NCI-H1436 (cell line): ENCODE data around the gene PAK5.
A peak's percentile ranks its signal among the peaks of the same experiment; 100 is the strongest.

Source experiments
- DNase-seq: peaks from one replicate; lab custom pipeline; 2025; lab: John Stamatoyannopoulos, UW

PAK5 gene

GRCh38 chr20:9574776-9575175 lies 264.1 kb downstream of the PAK5 start:
- no peak for DNase-seq

GRCh38 chr20:9574181-9574580 lies 264.7 kb downstream of the PAK5 start:
- no peak for DNase-seq

DNA sequence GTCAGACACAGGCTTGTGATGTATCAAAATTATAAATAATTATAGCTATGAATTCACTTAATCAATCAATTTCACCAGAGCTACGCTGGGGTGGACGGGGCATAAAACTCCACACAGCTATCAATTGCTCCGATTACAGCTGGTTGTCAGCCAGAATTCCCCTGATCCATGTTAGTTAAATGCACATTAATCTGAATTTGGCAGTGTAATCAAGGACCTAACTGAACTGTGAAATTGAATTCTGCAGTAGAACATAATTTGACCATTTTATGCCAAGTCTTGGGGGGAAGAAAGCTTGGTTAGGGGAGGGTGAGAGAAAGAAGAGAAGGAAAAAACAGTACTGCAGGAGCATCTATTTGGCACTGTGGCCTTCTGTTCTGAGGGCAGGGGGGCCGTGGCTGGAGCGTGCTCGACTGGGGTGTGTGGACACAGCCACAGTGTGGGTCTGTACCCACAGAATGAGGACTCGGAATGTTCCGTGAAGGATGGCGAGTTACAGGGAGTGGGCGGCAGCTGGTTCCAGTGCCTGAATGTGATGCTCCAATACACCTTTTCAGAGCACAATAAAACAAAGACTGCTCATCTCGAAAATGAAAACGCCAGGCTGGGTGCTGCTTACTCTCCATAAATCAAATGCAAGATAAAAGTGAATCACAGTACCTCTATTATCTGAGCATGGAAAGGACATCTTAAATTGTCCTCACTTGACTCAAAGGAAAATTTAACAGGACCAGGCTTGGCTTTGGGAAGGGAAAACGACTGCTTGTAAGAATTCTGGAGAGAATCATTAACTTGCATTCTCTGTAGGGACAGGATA lies 265.3 kb downstream of the PAK5 start:
- no peak for DNase-seq

DNA sequence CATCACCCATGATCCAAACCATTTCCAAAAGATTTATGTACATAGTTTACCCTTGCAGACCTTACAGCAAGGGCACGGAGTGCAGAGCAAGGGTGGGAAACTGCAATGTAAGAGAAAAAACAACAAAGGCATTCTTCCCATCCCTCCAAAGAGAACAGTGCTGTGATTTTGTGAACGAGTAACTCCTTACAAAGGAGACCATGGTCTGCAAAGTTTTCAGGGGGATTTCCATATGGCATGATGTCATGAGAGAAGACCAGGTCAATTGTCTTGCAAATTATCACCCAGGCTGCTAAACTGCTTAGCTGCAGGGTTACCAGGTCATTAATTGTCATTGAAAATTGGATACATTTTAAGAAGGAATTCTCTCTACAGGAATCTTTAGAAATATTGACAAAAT lies 266.2 kb downstream of the PAK5 start:
- DNase-seq: no peak

DNA sequence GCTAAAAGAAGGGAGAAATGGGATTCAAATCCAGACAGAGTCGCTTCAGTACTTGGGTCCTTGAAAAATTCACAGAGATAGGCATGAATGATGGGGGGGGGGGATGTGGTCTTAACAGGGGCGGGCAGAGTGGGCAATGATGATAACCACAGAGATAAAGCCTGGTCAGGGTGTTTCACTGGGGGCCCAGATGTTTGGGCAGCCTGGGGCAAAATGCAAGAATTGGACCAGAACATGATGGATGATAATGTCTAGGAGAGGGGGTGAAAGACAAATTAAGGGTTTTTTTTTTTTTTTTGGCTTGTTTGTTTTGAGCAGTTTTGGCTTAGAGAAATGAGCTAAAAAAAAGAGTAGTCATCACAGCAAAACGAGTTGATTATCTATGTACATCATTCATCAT lies 267.1 kb downstream of the PAK5 start:
- DNase-seq: no peak

DNA sequence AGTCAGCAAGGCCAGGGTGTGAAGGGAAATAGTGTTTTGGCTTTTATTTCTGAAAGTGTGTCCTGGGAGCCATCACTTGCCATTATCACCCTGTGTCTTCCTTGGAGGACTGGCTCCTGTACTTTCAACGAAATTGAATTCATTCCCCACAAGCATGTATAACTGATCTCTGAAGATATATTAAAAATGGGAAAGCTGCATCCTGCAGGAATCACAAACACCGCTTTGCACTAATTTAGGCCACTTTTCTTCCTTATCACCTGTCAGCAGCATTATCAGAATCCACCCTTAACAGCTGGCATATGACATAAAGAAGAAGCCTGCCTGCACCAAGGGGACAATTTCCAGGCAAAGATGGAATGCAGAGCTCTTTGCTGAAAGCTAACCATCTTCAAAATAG lies 268.3 kb downstream of the PAK5 start:
- no peak for DNase-seq

GRCh38 chr20:9566977-9567376 lies 271.9 kb downstream of the PAK5 start:
- no peak for DNase-seq

- no peak for DNase-seq
Measured at GRCh38 chr20:9565910-9566550, 272.8 kb downstream of the PAK5 start.

- no peak for DNase-seq
Measured at GRCh38 chr20:9557411-9557810, 281.5 kb downstream of the PAK5 start.

GRCh38 chr20:9555781-9556180 lies 283.1 kb downstream of the PAK5 start:
- DNase-seq: no peak

GRCh38 chr20:9551808-9552550 lies 286.9 kb downstream of the PAK5 start:
- DNase-seq: no peak

GRCh38 chr20:9550871-9551270 lies 288.0 kb downstream of the PAK5 start:
- peak; percentile 62 for DNase-seq

DNA sequence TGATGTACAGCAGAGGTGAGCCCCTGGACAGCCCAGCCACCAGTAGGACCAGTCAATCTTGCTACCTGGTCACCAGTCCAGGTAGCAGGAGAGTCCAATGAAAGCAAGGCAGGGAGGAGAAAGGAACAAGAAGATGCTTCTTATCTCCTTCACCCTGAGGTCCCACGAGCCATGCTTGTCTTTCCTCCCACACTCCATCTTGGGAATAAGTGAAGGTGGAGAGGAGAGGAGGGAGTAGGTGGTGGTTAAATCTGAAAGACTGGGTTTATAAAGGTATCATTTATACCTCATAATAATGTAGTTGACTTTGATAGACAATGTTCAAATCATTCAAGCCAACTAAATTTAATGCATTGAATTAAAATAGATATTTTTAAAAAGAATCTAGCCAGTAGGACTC lies 288.6 kb downstream of the PAK5 start:
- no peak for DNase-seq

GRCh38 chr20:9543214-9543613 lies 295.7 kb downstream of the PAK5 start:
- DNase-seq: no peak

DNA sequence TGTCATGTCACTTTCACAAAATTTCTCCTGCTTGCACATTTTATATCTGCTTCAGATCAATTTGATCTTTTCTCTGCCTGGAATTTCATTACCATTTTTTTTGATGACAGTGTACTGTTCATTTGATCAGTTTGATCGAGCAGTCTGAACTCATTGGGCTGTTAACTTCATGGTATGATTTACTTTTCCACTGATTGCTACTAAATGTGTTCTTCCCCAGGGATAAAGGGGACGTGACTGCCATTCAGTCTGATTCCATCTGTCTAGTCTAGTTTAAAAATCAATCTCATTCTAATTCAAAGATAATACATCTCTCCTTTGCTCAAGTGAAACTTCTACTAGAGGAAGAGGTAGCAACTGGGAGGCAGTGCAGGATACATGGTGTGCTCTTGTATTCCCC lies 303.4 kb downstream of the PAK5 start:
- DNase-seq: no peak

DNA sequence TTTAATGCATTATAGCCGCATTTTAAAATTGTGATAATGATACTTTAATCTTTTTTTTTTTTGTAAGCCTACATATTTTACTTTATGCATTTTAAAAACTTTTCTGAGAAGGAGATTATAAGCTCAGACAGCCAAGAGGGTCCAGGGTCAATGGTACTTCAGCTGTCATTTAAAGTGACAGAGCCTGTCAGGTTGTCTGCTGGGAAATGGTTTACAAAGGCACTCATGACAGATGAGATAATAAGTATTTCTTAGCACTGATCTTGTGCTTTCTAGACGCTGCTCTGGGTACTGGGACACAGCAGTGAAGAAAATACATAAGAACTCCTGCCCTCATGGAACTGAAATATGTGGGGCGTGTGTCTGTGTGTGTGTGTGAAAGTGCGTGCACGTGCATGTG lies 304.9 kb downstream of the PAK5 start:
- no peak for DNase-seq

DNA sequence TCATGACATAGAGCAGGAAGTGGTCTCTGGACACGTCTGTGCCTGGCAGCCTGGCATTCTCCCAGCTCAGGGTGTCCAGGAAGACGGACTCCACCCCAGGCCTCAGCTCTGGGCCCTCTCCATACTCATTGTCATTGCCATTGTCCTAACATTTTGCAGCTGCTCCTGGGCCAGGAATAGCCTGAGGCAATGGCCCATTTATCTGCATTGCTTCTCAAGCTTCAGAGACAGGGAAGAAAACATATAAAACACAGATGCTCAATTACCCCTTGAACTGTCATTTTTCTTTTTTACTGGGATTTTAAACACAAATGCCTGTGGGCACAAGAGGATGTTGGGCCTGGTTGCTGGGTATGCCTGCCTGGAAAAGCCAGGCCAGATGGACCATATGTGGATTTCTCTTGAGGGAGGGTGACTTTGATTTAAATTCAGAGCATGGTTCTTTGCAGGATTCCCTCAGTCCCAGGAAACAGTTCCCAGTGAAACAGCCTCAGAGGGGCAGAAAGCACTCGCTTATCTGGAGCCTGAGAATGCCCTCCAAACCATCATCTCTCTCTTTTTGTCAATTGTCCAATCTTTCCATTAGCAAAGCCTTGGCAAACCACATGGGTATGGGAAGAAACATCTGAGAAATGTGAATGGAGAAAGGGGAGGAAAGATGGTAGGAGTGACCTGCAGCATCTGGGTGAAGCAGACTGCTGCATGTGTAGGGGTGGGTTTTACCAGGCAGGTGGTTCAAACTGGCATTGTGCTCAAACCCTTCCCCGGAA lies 306.6 kb downstream of the PAK5 start:
- DNase-seq: no peak

GRCh38 chr20:9531581-9531980 lies 307.3 kb downstream of the PAK5 start:
- DNase-seq: no peak

- DNase-seq: no peak
Measured at GRCh38 chr20:9523636-9524035, 315.2 kb downstream of the PAK5 start.

DNA sequence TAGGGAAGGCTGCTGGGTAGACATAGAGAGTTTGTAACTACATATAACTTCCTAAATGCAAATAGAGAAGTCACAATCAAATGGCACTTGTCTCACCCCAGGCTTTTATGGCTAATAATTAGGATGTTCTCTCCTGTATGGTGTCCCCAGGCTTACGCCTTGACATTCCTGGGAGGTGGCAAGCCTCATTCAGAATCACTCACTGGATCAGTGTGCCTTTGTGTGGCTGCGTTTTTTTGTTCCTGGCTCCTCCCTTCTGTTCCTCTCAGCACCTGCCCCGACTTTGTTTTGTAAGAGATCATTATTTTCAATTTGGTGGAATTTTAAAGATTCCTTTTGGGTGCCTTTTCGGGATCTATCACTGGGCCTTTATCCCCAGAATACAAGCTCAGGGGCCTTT lies 318.8 kb downstream of the PAK5 start:
- no peak for DNase-seq

- DNase-seq: no peak
Measured at GRCh38 chr20:9518576-9519175, 320.2 kb downstream of the PAK5 start.
